OCI-LY1 (cell line): Measurements from ENCODE around the gene ZFYVE21.

Experiments
- H2AFZ ChIP-seq: fragments of 200-600 bp; sonication (generic), shearing (Covaris generic); 2 replicates; pipeline ENCODE4 v1.6.0; 2014; ENCODE audit warnings: antibody characterized with exemption, mild to moderate bottlenecking, low read length
- H3F3A ChIP-seq: fragments of 200-600 bp; sonication (generic), shearing (Covaris generic); 2 replicates; pipeline ENCODE4 v1.6.0; 2014; ENCODE audit warnings: mild to moderate bottlenecking, antibody characterized with exemption, low read length, moderate library complexity; ENCODE audit not compliant: insufficient read depth
- H3K27ac ChIP-seq: fragments of 200-600 bp; sonication (generic); 2 replicates; pipeline ENCODE4 v1.5.1; 2014; ENCODE audit warnings: low read length, mixed run types, mild to moderate bottlenecking, low read depth; ENCODE audit not compliant: poor library complexity, severe bottlenecking
- H3K27me3 ChIP-seq: fragments of 200-600 bp; sonication (generic); 2 replicates; pipeline ENCODE4 v1.6.0; 2014; ENCODE audit warnings: antibody characterized with exemption, mild to moderate bottlenecking, low read length, moderate library complexity; ENCODE audit not compliant: insufficient read depth
- H3K36me3 ChIP-seq: fragments of 200-600 bp; sonication (generic); 2 replicates; pipeline ENCODE4 v1.6.1; 2014; ENCODE audit warnings: mild to moderate bottlenecking, antibody characterized with exemption, low read length, moderate library complexity, mixed read lengths; ENCODE audit not compliant: insufficient read depth
- H3K4me1 ChIP-seq: fragments of 200-600 bp; sonication (generic); 2 replicates; pipeline ENCODE4 v1.5.1; 2014; ENCODE audit warnings: mild to moderate bottlenecking, low read length, moderate library complexity; ENCODE audit not compliant: insufficient read depth, severe bottlenecking
- H3K4me2 ChIP-seq: fragments of 200-600 bp; sonication (generic), shearing (Covaris generic); 2 replicates; pipeline ENCODE4 v1.6.1; 2014; ENCODE audit warnings: low read length
- H3K4me3 ChIP-seq: fragments of 200-600 bp; sonication (generic); 2 replicates; pipeline ENCODE4 v1.5.1; 2014; ENCODE audit warnings: low read length, low read depth, mild to moderate bottlenecking, mixed read lengths; ENCODE audit not compliant: poor library complexity, severe bottlenecking
- H3K79me2 ChIP-seq: fragments of 200-600 bp; shearing (Covaris generic); 2 replicates; pipeline ENCODE4 v1.6.1; 2016; ENCODE audit warnings: mixed run types, low read length, mixed read lengths; ENCODE audit not compliant: insufficient read depth
- H3K9ac ChIP-seq: fragments of 200-600 bp; sonication (generic), shearing (Covaris generic); 2 replicates; pipeline ENCODE4 v1.6.1; 2014; ENCODE audit warnings: mild to moderate bottlenecking, low read length, mixed read lengths
- H3K9me2 ChIP-seq: fragments of 200-600 bp; sonication (generic), shearing (Covaris generic); 2 replicates; pipeline ENCODE4 v1.6.1; 2014; ENCODE audit warnings: low read depth, mild to moderate bottlenecking, low read length, mixed read lengths
- H3K9me3 ChIP-seq: fragments of 200-600 bp; shearing (Covaris generic); 2 replicates; pipeline ENCODE4 v1.6.1; 2014; ENCODE audit warnings: low read length, mixed read lengths
- H4K20me1 ChIP-seq: fragments of 200-600 bp; sonication (generic), shearing (Covaris generic); 2 replicates; pipeline ENCODE4 v1.6.0; 2016; ENCODE audit warnings: mild to moderate bottlenecking, low read length; ENCODE audit not compliant: insufficient read depth
- EZH2 ChIP-seq: fragments of 200-600 bp; sonication (generic), shearing (Covaris generic); IDR thresholded peaks from 2 replicates; pipeline ENCODE4 v1.8.0; 2017; ENCODE audit warnings: borderline replicate concordance, mixed run types, mild to moderate bottlenecking, antibody characterized with exemption, low read length, moderate library complexity, mixed read lengths
- TF ChIP-seq, protein P1 (sequence below): fragments of 200-600 bp; sonication (generic), shearing (Covaris generic); IDR thresholded peaks from 2 replicates; pipeline ENCODE4 v1.5.1; 2017; ENCODE audit warnings: mild to moderate bottlenecking, antibody characterized with exemption, low read length, moderate library complexity, mixed read lengths

ZFYVE21 gene

DNA sequence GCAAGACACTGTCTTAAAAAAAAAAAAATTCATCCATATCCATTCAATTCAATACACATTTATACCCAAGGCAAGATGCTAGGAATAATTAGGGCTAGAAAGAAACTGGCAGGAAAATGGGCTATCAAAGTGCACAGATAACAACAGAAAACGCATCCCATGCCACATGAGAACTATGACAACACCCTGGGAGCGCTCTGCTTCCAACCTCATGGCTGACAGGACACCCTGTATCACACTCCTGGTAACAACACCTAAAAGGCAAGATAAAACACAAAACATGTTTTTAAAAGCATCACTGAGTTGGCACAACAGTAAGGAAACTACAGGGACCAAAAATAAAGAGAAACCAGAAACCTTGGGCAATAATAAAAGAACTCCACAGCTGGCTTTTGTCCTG lies 54.9 kb downstream of the ZFYVE21 start:
- Histone ChIP-seq H3K4me2 (no peak overlapping the region), H3K9ac (no peak overlapping the region), H3F3A (no peaks in the 10 kb centered on the region), H3K27me3 (no peaks in the 10 kb centered on the region), H3K4me3 (no peak overlapping the region), H3K36me3 (peaks cover 8% of the 10 kb centered on the region), H3K9me2 (no peaks in the 10 kb centered on the region), H3K9me3 (peaks cover 8% of the 10 kb centered on the region), H4K20me1 (no peaks in the 10 kb centered on the region), H2AFZ (no peak overlapping the region), H3K4me1 (no peaks in the 10 kb centered on the region), H3K27ac (no peak overlapping the region), H3K79me2 (no peaks in the 10 kb centered on the region)
- TF ChIP-seq EZH2: no peak
- TF ChIP-seq, protein P1, sequence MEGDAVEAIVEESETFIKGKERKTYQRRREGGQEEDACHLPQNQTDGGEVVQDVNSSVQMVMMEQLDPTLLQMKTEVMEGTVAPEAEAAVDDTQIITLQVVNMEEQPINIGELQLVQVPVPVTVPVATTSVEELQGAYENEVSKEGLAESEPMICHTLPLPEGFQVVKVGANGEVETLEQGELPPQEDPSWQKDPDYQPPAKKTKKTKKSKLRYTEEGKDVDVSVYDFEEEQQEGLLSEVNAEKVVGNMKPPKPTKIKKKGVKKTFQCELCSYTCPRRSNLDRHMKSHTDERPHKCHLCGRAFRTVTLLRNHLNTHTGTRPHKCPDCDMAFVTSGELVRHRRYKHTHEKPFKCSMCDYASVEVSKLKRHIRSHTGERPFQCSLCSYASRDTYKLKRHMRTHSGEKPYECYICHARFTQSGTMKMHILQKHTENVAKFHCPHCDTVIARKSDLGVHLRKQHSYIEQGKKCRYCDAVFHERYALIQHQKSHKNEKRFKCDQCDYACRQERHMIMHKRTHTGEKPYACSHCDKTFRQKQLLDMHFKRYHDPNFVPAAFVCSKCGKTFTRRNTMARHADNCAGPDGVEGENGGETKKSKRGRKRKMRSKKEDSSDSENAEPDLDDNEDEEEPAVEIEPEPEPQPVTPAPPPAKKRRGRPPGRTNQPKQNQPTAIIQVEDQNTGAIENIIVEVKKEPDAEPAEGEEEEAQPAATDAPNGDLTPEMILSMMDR: no peak

DNA sequence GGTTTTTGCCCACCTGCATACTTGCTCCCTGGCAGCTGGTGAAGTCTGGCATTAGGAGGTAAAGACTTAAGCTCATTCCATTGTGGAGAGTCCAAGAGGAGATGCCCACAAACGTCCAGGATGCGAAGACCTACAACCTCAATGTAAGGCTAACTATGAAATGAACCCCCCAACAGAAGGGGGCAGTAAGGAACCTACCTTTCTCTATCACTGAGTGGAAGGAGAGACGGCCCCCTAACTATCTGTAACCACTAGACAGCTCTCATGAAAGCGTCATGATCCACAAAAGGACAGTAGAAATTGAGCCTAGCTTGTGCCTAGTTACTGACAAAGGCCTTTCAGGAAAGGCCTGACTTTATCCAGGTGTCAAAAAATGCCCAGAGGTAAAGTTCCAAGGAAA lies 55.3 kb downstream of the ZFYVE21 start:
- Histone ChIP-seq H2AFZ (no peak overlapping the region), H4K20me1 (no peaks in the 10 kb centered on the region), H3K79me2 (no peaks in the 10 kb centered on the region), H3K27me3 (no peaks in the 10 kb centered on the region), H3K9ac (no peak overlapping the region), H3K4me1 (no peaks in the 10 kb centered on the region), H3K9me3 (peaks cover 7% of the 10 kb centered on the region), H3K27ac (no peak overlapping the region), H3K4me2 (no peak overlapping the region), H3K9me2 (no peaks in the 10 kb centered on the region), H3K4me3 (no peak overlapping the region), H3F3A (no peaks in the 10 kb centered on the region), H3K36me3 (peaks cover 8% of the 10 kb centered on the region)
- no peak for TF ChIP-seq EZH2
- TF ChIP-seq, protein P1: peak; percentile 58; the same call in 1 of the 2 replicates

DNA sequence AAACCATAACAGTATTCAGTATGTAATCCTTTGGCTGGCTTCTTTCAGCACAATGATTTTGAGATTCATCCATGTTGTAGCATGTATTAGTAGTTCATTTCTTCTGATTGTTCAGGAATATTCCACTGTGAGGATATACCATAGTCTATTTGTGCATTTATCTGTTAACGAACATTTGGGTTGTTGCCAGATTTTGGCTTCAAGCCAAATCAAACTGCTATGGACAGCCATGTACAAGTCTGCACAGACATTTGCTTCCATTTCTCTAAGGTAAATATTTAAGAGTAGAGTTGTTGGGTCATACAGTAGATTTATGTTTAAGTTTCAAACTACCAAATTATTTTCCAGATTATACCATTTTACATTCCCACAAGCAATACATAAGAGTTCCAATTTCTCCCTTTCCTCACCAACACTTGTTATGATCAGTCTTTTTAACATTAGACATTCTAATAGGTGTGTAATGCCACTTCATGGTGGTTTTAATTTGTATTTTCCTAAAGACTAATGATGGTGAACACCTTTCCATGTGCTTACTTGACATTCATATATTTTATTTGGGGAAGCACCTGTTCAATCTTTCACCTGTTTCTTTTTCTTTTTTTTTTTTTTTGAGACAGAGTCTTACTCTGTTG lies 56.6 kb downstream of the ZFYVE21 start:
- no peaks in the 10 kb centered on the region for H3F3A ChIP-seq

More for the DNA sequence above, 56.6 kb downstream of the ZFYVE21 start:
- Histone ChIP-seq H3K27me3 (no peaks in the 10 kb centered on the region), H3K4me1 (no peaks in the 10 kb centered on the region), H3K9me3 (peaks cover 7% of the 10 kb centered on the region), H3K79me2 (no peaks in the 10 kb centered on the region), H4K20me1 (no peaks in the 10 kb centered on the region), H3K9ac (no peak overlapping the region), H3K4me3 (no peak overlapping the region), H3K9me2 (no peaks in the 10 kb centered on the region), H2AFZ (no peak overlapping the region), H3K27ac (no peak overlapping the region), H3K4me2 (no peak overlapping the region), H3K36me3 (peaks cover 8% of the 10 kb centered on the region; the same call in 1 of the 2 replicates)
- TF ChIP-seq EZH2: no peak
- TF ChIP-seq, protein P1: no peak
